Adrenal gland (tissue), 12 donors: ENCODE data around the gene GAS2L2. TPM values are rescaled to one million over a fixed set of nuclear protein-coding genes. Genes with fewer than 3 reads are reported as not detected.

Experiments used
- DNase-seq, 7 donors: peaks; one replicate each; pipeline ENCODE4 v3.0.0-alpha.2; 2019 to 2020
- H3K27ac ChIP-seq, 5 donors: fragments of 200-600 bp; sonication (generic) in 4 of 5; 1 replicate in 3 of 5; 2 replicates in 2 of 5; pipeline versions ENCODE4 v1.5.1 to v1.8.0; 2016 to 2020; ENCODE audit warnings: mild to moderate bottlenecking in 1 of 5
- H3K27me3 ChIP-seq: fragments of 200-600 bp; 2 replicates; pipeline ENCODE4 v1.8.0; 2021
- H3K36me3 ChIP-seq, 2 donors: fragments of 200-600 bp; replicated peaks in 1 of 2; 1 replicate in 1 of 2; 2 replicates in 1 of 2; pipeline versions ENCODE4 v1.5.1 to v1.8.0; 2018 to 2022
- H3K4me1 ChIP-seq, 2 donors: fragments of 200-600 bp; replicated peaks in 1 of 2; 1 replicate in 1 of 2; 2 replicates in 1 of 2; pipeline versions ENCODE4 v1.5.1 to v1.8.0; 2018 to 2021
- H3K4me3 ChIP-seq, 4 donors: fragments of 200-600 bp; sonication (generic) in 3 of 4; one replicate each; pipeline ENCODE4 v1.5.1; 2016 to 2018
- H3K9me3 ChIP-seq, 3 donors: fragments of 200-600 bp; sonication (generic) in 1 of 3; replicated peaks in 1 of 3; 1 replicate in 2 of 3; 2 replicates in 1 of 3; pipeline versions ENCODE4 v1.5.1 to v1.8.0; 2016 to 2021
- POLR2A ChIP-seq, 2 donors: fragments of 450-650 bp; IDR thresholded peaks; one replicate each; pipeline ENCODE4 v1.6.1; 2017; ENCODE audit warnings: antibody characterized with exemption in 2 of 2, mild to moderate bottlenecking in 2 of 2, moderate library complexity in 1 of 2
- WGBS, 4 donors: extraction: QIAGEN DNeasy Blood & Tissue Kit in 2 of 4; methylation state at CpG; one replicate each; pipeline versions ENCODE4 v1.1.5 to v1.1.7; 2013 to 2017; 5-methylcytosine and 5-hydroxymethylcytosine counted together
- intact Hi-C, 2 donors: fragments of 100-400 bp; cut with DNase I; formaldehyde crosslinking; loops; one replicate each; pipeline versions ENCODE4 v1.14.1 to v1.15.0; 2022 to 2023
- polyA plus RNA-seq, 3 donors: library from polyadenylated mRNA; stranded (reverse); fragments of 200-250 nt in 2 of 3; fragments of 350-450 nt in 1 of 3; fragmentation: Illumina TruSeq in 1 of 3; extraction: RNeasy Lipid Tissue Mini Kit (QIAGEN cat#74804) in 1 of 3; gene quantifications; one replicate each; pipeline ENCODE4 v1.2.3, GENCODE V29; 2013 to 2014
- total RNA-seq, 9 donors: library from RNA; depleted of rRNA in 4 of 9; stranded (reverse); fragments of >200 nt in 4 of 9; fragments of 120-200 nt in 1 of 9; fragmentation: NEBNext Ultra II Directional in 1 of 9; extraction: Animal tissue kit (Norgen Biotek cat#: 25700) in 1 of 9; gene quantifications; one replicate each; pipeline versions ENCODE4 v1.1.0 to v1.2.4, GENCODE V29; 2013 to 2023
- TF ChIP-seq, protein P1 (sequence below), 6 experiments: fragments of 450-650 bp in 4 of 6; fragments of 200-600 bp in 2 of 6; sonication (generic) in 1 of 6; IDR thresholded peaks; 1 replicate in 5 of 6; 2 replicates in 1 of 6; pipeline versions ENCODE4 v1.5.1 to v1.8.0; 2016 to 2021; ENCODE audit warnings: antibody characterized with exemption in 6 of 6, mild to moderate bottlenecking in 2 of 6, moderate library complexity in 1 of 6
- donor health status: healthy with polysubstance abuse.
- donor health status: Bipolar disorder and iron deficiency.
- donor health status: DM: yes; HTN: yes; CAD: no.
- donor health status: DM: no; HTN: no; CAD: no.
- donor health status: DM: no; HTN: no; CAD: no.
- donor health status: DM: yes; HTN: yes; CAD: no.

The GAS2L2 gene
- total and polyA plus RNA-seq, 12 donors = 0.06 to 0.22 (median 0.08) TPM; not detected in 7

DNA sequence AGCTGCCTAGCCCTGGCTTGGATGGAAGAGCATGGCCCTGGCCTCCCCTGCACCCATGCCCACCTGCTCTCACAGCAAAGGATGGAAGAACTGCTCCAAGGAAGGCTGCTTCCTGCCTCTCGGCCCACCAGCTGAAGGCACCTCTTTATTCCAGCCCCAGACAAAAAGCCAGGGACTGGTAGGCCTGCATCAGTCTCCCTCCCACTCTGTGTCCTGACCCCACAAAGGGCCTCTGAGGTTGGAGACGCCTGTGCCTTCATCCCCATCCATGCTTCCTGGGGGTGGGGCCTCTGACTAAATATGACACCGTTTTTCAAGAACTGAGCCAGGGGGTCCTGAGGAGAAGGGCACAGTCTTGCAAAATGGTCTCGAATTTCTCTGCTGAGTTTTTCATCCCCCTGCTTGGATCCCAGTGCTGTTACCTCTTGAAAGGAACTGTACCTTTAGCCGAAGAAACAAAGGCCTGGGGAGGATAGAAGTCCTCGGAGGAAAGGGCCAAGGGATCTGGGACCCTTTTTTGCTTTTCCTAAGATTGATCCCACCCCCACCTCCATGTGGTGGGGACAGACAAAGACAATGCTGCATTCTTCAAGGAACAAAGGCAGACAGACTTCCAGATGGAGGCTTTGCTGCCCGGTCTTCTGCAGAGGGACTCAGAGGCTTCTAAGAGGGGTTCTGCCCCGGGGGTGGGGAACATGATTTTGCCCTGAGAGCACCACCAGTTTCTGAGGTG is 12.9 kb upstream of the GAS2L2 start:
- Histone ChIP-seq H3K9me3 (no peaks in the 10 kb centered on the region), H3K4me3 (no peak overlapping the region), H3K4me1 (peaks cover 5 to 11% of the 10 kb centered on the region in 2 donors), H3K36me3 (no peaks in the 10 kb centered on the region), H3K27ac (no peak overlapping the region), H3K27me3 (no peaks in the 10 kb centered on the region)
- WGBS, 4 donors = 65 to 78% (median 76%) methylated on average over 7 to 8 of the region's 8 CpGs
- TF ChIP-seq, protein P1, sequence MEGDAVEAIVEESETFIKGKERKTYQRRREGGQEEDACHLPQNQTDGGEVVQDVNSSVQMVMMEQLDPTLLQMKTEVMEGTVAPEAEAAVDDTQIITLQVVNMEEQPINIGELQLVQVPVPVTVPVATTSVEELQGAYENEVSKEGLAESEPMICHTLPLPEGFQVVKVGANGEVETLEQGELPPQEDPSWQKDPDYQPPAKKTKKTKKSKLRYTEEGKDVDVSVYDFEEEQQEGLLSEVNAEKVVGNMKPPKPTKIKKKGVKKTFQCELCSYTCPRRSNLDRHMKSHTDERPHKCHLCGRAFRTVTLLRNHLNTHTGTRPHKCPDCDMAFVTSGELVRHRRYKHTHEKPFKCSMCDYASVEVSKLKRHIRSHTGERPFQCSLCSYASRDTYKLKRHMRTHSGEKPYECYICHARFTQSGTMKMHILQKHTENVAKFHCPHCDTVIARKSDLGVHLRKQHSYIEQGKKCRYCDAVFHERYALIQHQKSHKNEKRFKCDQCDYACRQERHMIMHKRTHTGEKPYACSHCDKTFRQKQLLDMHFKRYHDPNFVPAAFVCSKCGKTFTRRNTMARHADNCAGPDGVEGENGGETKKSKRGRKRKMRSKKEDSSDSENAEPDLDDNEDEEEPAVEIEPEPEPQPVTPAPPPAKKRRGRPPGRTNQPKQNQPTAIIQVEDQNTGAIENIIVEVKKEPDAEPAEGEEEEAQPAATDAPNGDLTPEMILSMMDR (IDR thresholded peaks at IDR 0.05) = no peak
- TF ChIP-seq POLR2A (IDR thresholded peaks at IDR 0.05) = no peak
- intact Hi-C loops = loop anchor here (2.0 to 5.0 kb wide), 2 partner anchors 39 to 41 kb away; partner anchors contain the start of gene TAF15 (in 1 of the 2)
- DNase-seq = no peak

DNA sequence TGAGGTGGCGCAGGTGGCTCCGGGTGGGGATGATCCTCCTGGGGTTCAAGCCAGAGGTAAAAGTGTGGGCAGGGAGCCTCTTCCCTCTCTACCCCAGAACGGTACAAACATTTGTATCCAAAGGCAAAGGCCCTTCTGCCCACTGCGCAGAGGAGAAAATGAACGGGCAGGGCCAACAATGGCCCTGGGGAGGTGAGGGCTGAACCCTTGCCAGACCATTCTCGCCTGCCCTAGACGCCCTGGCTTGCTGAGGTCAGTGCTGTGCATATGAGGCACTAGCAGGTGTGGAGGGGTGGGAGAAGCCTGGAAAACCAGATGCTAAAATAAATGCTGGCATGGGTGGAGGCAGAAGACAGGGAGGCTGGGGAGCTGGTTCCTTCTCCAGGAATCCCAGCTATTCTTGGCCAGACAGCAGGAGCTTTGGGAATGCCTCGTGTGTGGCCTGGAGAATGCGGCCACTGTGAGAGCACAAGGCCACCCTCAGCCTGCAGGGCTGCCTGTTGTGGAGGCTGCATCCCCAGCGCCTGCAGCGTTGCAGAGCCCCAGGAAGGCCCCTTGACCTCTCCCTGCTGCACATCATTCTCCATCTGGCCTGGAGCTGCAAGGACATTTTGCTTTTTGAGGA is 12.2 kb upstream of the GAS2L2 start:
- no peak overlapping the region for H3K4me3 ChIP-seq
- H3K27me3 ChIP-seq = no peaks in the 10 kb centered on the region
- H3K9me3 ChIP-seq = no peaks in the 10 kb centered on the region
- H3K36me3 ChIP-seq = no peaks in the 10 kb centered on the region
- no peak for TF ChIP-seq POLR2A (IDR thresholded peaks at IDR 0.05)
- TF ChIP-seq, protein P1 (IDR thresholded peaks at IDR 0.05) = no peak
- WGBS, 4 donors = 59 to 82% (median 72%) methylated on average over 9 to 11 of the region's 11 CpGs
- intact Hi-C loops = loop anchor here (2.0 to 5.0 kb wide), 2 partner anchors 40 to 42 kb away; partner anchors contain the start of gene TAF15 (in 1 of the 2)
- peaks cover 5 to 11% of the 10 kb centered on the region in 2 donors for H3K4me1 ChIP-seq
- H3K27ac ChIP-seq = no peak overlapping the region
- DNase-seq = no peak

DNA sequence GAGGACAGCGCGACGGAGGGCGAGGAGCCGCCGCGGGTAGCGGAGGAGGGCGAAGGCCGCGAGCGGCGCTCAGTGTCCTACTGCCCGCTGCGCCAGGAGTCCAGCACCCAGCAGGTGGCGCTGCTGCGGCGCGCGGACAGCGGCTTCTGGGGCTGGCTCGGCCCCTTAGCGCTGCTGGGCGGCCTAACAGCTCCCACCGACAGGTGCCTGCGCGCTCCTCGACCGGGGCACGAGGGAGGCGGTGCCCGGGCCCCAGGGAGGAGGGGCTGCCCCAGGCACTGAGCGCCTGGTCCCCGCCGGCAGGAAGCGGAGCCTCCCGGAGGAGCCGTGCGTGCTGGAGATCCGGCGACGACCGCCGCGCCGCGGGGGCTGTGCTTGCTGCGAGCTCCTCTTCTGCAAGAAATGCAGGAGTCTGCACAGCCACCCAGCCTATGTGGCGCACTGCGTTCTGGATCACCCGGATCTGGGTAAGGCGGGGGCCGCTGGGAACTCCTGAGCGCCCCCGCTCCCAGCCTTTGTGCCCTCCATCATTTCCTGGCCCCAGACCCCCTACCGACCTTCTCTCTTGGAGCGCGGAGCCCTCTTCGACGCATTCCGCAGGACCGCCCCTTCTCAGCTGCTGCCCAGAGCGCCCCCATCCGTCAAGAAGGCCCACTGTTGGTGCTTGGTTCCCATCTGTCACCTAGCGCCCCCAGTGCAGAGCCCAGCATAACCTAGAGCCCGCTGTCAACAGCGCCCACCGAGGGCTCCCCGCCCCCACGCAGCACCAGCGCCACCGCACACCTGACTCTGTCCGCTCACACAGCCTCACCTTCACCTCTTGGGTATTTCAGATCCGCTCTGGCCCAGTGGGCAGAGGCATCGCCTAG is 11.3 kb upstream of the GAS2L2 start:
- Histone ChIP-seq H3K9me3 (no peaks in the 10 kb centered on the region), H3K4me3 (peak overlapping the region in 2 of 4 donors; percentile 18 to 60), H3K36me3 (no peaks in the 10 kb centered on the region), H3K27ac (peak overlapping the region in 2 of 5 donors; percentile 54 to 55), H3K4me1 (peaks cover 5 to 11% of the 10 kb centered on the region in 2 donors), H3K27me3 (no peaks in the 10 kb centered on the region)
- peak; percentile 87 to 93 (median 90) for DNase-seq
- intact Hi-C loops = loop anchor here in 1 of 2 donors (2.0 kb wide), 1 partner anchor 40 kb away; no protein-coding TSS in a partner anchor
- TF ChIP-seq POLR2A (IDR thresholded peaks at IDR 0.05) = no peak
- TF ChIP-seq, protein P1 (IDR thresholded peaks at IDR 0.05) = peak; percentile 74 to 99 (median 91)
- WGBS, 4 donors = 4 to 19% (median 8%) methylated on average over 21 to 75 of the region's 75 CpGs
